Common myeloid progenitor, CD34-positive (primary cell): Measurements from ENCODE around the gene DGKB.

Experiments used
- CTCF ChIA-PET: fragments of 350-600 bp; sonication (Branson Sonifier 250); formaldehyde crosslinking; loops from one replicate; lab custom pipeline; 2021; ENCODE audit warnings: antibody characterized with exemption; lab: Charles Lee
- POLR2A ChIA-PET: fragments of 350-600 bp; sonication (Branson Sonifier 250); formaldehyde crosslinking; loops from one replicate; lab custom pipeline; 2021; ENCODE audit warnings: antibody characterized with exemption; lab: Charles Lee
- DNase-seq, 3 donors: peaks; one replicate each; pipeline versions ENCODE4 v3.0.0 to v3.0.0-alpha.2; 2013
- H3K27ac ChIP-seq, 2 experiments: 1 replicate in 1 of 2; 2 replicates in 1 of 2; pipeline ENCODE4 v1.7.0; 2013; ENCODE audit warnings: inconsistent platforms in 2 of 2, low read length in 2 of 2, mild to moderate bottlenecking in 2 of 2, low read depth in 1 of 2, moderate library complexity in 1 of 2; ENCODE audit not compliant: severe bottlenecking in 2 of 2, insufficient read depth in 1 of 2, poor library complexity in 1 of 2
- H3K27me3 ChIP-seq, 5 experiments: replicated peaks in 2 of 5; 1 replicate in 3 of 5; 2 replicates in 2 of 5; pipeline versions ENCODE4 v1.6.1 to v1.7.0; 2013; ENCODE audit warnings: low read length in 4 of 5, mild to moderate bottlenecking in 2 of 5, moderate library complexity in 2 of 5, inconsistent platforms in 1 of 5; ENCODE audit not compliant: insufficient read depth in 5 of 5, control insufficient read depth in 4 of 5
- H3K36me3 ChIP-seq, 4 experiments: 1 replicate in 2 of 4; 2 replicates in 2 of 4; pipeline versions ENCODE4 v1.6.1 to v1.7.0; 2013; ENCODE audit warnings: low read length in 3 of 4, control low read depth in 1 of 4, mild to moderate bottlenecking in 1 of 4; ENCODE audit not compliant: control insufficient read depth in 4 of 4, insufficient read depth in 4 of 4
- H3K4me1 ChIP-seq, 4 experiments: 1 replicate in 3 of 4; 2 replicates in 1 of 4; pipeline versions ENCODE4 v1.6.1 to v1.7.1; 2013; ENCODE audit warnings: low read length in 3 of 4, mild to moderate bottlenecking in 3 of 4, control low read depth in 1 of 4, inconsistent platforms in 1 of 4, moderate library complexity in 1 of 4; ENCODE audit not compliant: control insufficient read depth in 4 of 4, insufficient read depth in 4 of 4; ENCODE audit errors: control extremely low read depth in 1 of 4
- H3K4me3 ChIP-seq, 7 experiments: 1 replicate in 4 of 7; 2 replicates in 3 of 7; pipeline versions ENCODE4 v1.5.1 to v1.7.0; 2013; ENCODE audit warnings: mild to moderate bottlenecking in 7 of 7, low read length in 6 of 7, moderate library complexity in 6 of 7, inconsistent platforms in 2 of 7, low read depth in 2 of 7, control low read depth in 1 of 7; ENCODE audit not compliant: insufficient read depth in 4 of 7, control insufficient read depth in 1 of 7; ENCODE audit errors: extremely low read depth in 1 of 7
- H3K9me3 ChIP-seq, 5 experiments: 1 replicate in 4 of 5; 2 replicates in 1 of 5; pipeline versions ENCODE4 v1.6.1 to v1.7.1; 2013; ENCODE audit warnings: low read length in 4 of 5, mild to moderate bottlenecking in 2 of 5, inconsistent platforms in 1 of 5, low read depth in 1 of 5, moderate library complexity in 1 of 5; ENCODE audit not compliant: control insufficient read depth in 4 of 5, insufficient read depth in 2 of 5; ENCODE audit errors: control extremely low read depth in 1 of 5
- WGBS: methylation state at CpG from one replicate; pipeline ENCODE4 v1.1.5; 2013; ENCODE audit not compliant: insufficient coverage; 5-methylcytosine and 5-hydroxymethylcytosine counted together

Gene DGKB

DNA sequence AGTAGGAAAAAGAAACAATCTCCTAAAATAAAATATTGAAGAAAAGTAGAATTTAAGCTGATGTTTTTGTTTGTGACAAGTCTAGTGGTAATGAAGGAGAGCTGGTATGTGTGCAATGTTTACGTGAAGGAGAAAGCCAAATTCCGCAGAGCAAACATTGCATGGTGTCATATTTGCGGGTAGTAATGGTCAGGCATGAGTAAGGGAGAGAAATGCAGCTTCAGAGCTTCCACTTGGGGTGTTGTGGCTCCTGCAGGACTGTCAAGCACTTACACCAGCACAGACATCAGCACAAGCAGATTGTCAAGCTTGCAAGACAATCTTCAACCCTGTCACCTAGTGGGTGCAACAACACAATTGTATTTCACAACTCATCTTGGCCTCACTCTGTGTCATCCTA is 776.6 kb downstream of the DGKB start:
- DNase-seq, result no peak
- H3K36me3 ChIP-seq, result no peaks in the 10 kb centered on the region
- WGBS, result 92% methylated on average over 2 of the region's 3 CpGs
- H3K9me3 ChIP-seq, result no peaks in the 10 kb centered on the region
- H3K27me3 ChIP-seq, result no peaks in the 10 kb centered on the region
- no peak overlapping the region for H3K27ac ChIP-seq
- no peak overlapping the region for H3K4me3 ChIP-seq
- ChIA-PET POLR2A (no interaction called here), CTCF (interaction anchor here (1.0 kb wide), 1 partner anchor 74 kb away, joined by 3 read pairs; no protein-coding TSS in a partner anchor)
- H3K4me1 ChIP-seq, result no peaks in the 10 kb centered on the region

GRCh38 chr7:14124716-14125115 is 777.8 kb downstream of the DGKB start:
- Histone ChIP-seq H3K27me3 (no peaks in the 10 kb centered on the region), H3K9me3 (no peaks in the 10 kb centered on the region), H3K4me1 (no peaks in the 10 kb centered on the region), H3K27ac (no peak overlapping the region), H3K36me3 (no peaks in the 10 kb centered on the region), H3K4me3 (no peak overlapping the region)
- DNase-seq, result no peak
- WGBS, result no CpG with 5 or more reads among the region's 2 CpGs
- POLR2A ChIA-PET, result no interaction called here
- CTCF ChIA-PET, result no interaction called here

DNA sequence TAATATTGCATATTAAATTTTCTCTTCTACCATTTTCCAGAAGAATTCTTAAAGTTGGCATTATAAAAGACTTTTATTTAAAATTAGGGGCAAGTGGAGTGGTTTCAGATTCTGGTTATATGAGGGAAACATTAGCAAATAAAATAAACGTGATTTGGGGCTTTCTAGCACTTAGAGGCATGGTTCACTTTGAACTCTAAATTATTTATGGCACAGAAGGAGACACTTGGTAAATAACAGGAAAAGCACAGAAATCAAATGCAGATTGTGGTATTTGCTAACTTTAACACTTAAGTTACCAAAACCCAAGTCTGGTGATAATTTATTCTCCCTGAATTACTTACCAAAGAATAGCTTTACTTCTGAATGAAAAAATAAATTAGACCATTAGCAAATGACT is 778.6 kb downstream of the DGKB start:
- H3K27me3 ChIP-seq, result no peaks in the 10 kb centered on the region
- no peaks in the 10 kb centered on the region for H3K36me3 ChIP-seq
- no peaks in the 10 kb centered on the region for H3K4me1 ChIP-seq
- no peak overlapping the region for H3K27ac ChIP-seq
- WGBS, result no CpG with 5 or more reads among the region's 1 CpG
- ChIA-PET POLR2A (no interaction called here), CTCF (no interaction called here)
- DNase-seq, result no peak
- no peak overlapping the region for H3K4me3 ChIP-seq
- H3K9me3 ChIP-seq, result no peaks in the 10 kb centered on the region

DNA sequence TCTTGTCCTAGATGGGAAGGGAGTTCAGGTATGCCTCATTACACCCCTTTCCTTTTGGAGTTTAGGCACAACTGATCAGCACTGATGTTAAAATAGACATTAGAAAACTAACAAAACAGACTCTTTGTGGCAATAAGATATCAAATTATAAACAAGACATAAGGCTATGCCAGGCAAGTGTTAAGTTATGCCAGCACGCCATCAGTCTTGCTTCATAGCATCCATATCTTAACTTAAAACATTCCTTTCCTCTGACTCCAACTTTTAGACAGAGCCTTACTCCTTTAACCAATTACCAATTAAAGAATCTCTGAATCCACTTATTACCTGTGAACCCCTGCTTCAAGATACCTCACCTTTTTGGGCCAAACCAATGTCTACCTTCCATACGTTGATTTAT is 786.9 kb downstream of the DGKB start:
- Histone ChIP-seq H3K27ac (no peak overlapping the region), H3K27me3 (peaks cover 0 to 2% (median 0%) of the 10 kb centered on the region in 5 experiments), H3K4me1 (no peaks in the 10 kb centered on the region), H3K9me3 (no peaks in the 10 kb centered on the region), H3K36me3 (no peaks in the 10 kb centered on the region), H3K4me3 (no peak overlapping the region)
- POLR2A ChIA-PET, result no interaction called here
- WGBS, result 100% methylated on average over 2 of the region's 2 CpGs
- no peak for DNase-seq
- CTCF ChIA-PET, result no interaction called here

GRCh38 chr7:14104861-14105260 is 797.7 kb downstream of the DGKB start:
- Histone ChIP-seq H3K27me3 (no peaks in the 10 kb centered on the region), H3K4me3 (no peak overlapping the region), H3K9me3 (peaks cover 0 to 3% (median 0%) of the 10 kb centered on the region in 5 experiments), H3K27ac (no peak overlapping the region), H3K36me3 (no peaks in the 10 kb centered on the region), H3K4me1 (no peaks in the 10 kb centered on the region)
- ChIA-PET POLR2A (no interaction called here), CTCF (no interaction called here)
- WGBS, result 83% methylated on average over 2 of the region's 3 CpGs
- no peak for DNase-seq

- Histone ChIP-seq H3K9me3 (no peaks in the 10 kb centered on the region), H3K4me3 (no peak overlapping the region), H3K27me3 (no peaks in the 10 kb centered on the region), H3K36me3 (no peaks in the 10 kb centered on the region), H3K4me1 (no peaks in the 10 kb centered on the region), H3K27ac (no peak overlapping the region)
- no CpG with 5 or more reads among the region's 1 CpG for WGBS
- no peak for DNase-seq
- ChIA-PET POLR2A (no interaction called here), CTCF (no interaction called here)
Measured at GRCh38 chr7:14096159-14096558, 806.4 kb downstream of the DGKB start.

DNA sequence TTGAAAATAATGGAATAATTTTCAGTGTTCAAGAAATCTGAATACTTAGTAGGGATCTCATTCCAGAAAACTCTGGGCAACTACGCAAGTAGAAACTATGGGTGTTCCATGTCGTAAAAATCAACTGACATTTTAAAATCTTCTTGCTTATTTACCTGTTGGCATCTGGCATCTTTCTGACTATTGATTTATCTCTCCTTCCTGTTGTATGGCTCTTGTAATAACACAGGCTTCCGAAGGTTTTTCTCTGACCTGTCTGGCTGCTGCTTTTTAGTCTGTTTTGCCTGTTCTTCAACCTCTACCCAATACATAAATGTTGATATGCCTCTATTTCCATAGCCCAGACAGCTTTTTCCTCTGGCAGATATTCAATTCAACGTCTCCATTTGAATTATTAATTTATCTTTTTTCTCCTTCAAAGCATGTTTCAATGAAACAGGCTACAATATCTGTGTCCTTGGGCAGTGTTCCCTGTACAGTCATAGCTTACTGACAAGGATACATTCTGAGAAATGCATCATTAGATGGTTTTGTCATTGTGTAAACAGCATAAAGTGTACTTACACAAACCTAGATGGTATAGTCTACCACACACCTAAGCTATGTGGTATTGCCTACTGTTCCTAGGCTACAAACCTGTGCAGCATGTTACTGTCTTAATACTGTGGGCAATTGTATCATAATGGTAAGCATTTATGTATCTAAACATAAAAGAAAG is 807.2 kb downstream of the DGKB start:
- Histone ChIP-seq H3K27me3 (no peaks in the 10 kb centered on the region), H3K27ac (no peak overlapping the region), H3K4me1 (no peaks in the 10 kb centered on the region), H3K9me3 (no peaks in the 10 kb centered on the region), H3K4me3 (no peak overlapping the region), H3K36me3 (no peaks in the 10 kb centered on the region)
- POLR2A ChIA-PET, result no interaction called here
- CTCF ChIA-PET, result no interaction called here
- DNase-seq, result no peak
- 69% methylated on average over 4 of the region's 4 CpGs for WGBS
